ENCODE data around the gene KCNH6.

GRCh38 chr17:63490329-63490728 is 32.8 kb upstream of the KCNH6 start:
- TF ChIP-seq CTCF (conservative IDR thresholded peaks at IDR 0.05; ENCODE audit: low read length), result no peak
- TF ChIP-seq EZH2phosphoT487 (IDR thresholded peaks at IDR 0.05; ENCODE audit: borderline replicate concordance), result no peak

Measured in Loucy (cell line).